ENCODE results near the gene PKM.

PKM gene

DNA sequence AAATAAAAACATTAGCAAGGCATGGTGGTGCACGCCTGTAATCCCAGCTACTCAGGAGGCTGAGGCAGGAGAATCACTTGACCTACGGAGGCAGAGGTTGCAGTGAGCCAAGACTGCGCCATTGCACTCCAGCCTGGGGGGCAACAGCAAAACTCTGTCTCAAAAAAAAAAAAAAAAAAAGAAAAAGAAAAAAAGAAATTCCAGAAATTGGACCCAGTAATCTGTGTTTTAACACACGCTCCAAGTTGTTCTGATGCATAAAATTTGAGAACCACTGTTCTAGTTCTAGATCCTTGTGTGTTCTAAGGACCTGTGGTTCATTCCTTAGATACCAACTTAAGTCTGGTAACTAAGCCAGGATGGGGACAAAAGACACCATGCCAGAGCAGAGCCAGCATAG lies 38.7 kb upstream of the PKM start:
- H3K36me3 ChIP-seq (replicated peaks; ENCODE audit: insufficient read depth, low read length) = peaks cover 12% of the 10 kb centered on the region; the same call in 1 of the 2 replicates
- no peaks in the 10 kb centered on the region for H3K9me3 ChIP-seq (replicated peaks; ENCODE audit: insufficient read depth, low read length)
- H3K79me2 ChIP-seq (ENCODE audit: low read length) = peaks cover 24% of the 10 kb centered on the region
- no peak overlapping the region for H3K9ac ChIP-seq (ENCODE audit: low read length)
- H3K27ac ChIP-seq (ENCODE audit: low read length) = no peak overlapping the region
- H3K4me2 ChIP-seq (ENCODE audit: low read depth, low read length) = no peak overlapping the region
- TF ChIP-seq EZH2 (optimal IDR thresholded peaks at IDR 0.05; ENCODE audit: low read depth, low read length) (no peak), EZH2phosphoT487 (IDR thresholded peaks at IDR 0.05; ENCODE audit: low read length) (no peak)
- TF ChIP-seq, protein P1, sequence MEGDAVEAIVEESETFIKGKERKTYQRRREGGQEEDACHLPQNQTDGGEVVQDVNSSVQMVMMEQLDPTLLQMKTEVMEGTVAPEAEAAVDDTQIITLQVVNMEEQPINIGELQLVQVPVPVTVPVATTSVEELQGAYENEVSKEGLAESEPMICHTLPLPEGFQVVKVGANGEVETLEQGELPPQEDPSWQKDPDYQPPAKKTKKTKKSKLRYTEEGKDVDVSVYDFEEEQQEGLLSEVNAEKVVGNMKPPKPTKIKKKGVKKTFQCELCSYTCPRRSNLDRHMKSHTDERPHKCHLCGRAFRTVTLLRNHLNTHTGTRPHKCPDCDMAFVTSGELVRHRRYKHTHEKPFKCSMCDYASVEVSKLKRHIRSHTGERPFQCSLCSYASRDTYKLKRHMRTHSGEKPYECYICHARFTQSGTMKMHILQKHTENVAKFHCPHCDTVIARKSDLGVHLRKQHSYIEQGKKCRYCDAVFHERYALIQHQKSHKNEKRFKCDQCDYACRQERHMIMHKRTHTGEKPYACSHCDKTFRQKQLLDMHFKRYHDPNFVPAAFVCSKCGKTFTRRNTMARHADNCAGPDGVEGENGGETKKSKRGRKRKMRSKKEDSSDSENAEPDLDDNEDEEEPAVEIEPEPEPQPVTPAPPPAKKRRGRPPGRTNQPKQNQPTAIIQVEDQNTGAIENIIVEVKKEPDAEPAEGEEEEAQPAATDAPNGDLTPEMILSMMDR (IDR thresholded peaks at IDR 0.05; ENCODE audit: low read length) = no peak
- H4K20me1 ChIP-seq (ENCODE audit: insufficient read depth, low read length) = no peaks in the 10 kb centered on the region
- H3F3A ChIP-seq (ENCODE audit: insufficient read depth, low read length) = peaks cover 4% of the 10 kb centered on the region; the same call in 1 of the 2 replicates
- no peaks in the 10 kb centered on the region for H3K27me3 ChIP-seq (replicated peaks; ENCODE audit: insufficient read depth, low read length)
- peaks cover 15% of the 10 kb centered on the region; the same call in 1 of the 2 replicates for H3K4me1 ChIP-seq (ENCODE audit: low read length)
- H2AFZ ChIP-seq (ENCODE audit: low read length) = no peak overlapping the region
- H3K9me2 ChIP-seq (replicated peaks; ENCODE audit: insufficient read depth, low read length) = no peaks in the 10 kb centered on the region
- H3K4me3 ChIP-seq (ENCODE audit: low read length) = no peak overlapping the region
- no peak for DNase-seq

DNA sequence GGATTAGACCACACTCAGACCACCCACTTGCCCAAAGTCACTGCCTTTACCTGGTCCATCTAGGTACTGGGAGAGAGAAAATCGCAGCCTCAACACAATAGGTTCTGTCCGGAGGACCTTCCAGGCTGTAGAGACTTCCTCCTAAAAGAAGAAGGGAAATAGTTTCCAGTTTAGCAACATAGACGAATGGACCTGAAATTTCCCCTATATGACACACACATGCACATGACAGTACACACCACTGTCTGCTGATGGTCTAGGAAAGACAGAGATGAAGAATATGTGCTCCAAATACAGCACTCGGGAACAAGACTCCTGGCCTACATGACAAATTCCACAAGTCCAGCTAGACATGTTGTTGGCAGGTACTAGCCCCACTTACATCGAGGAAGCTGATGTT lies 34.0 kb upstream of the PKM start:
- H3K4me2 ChIP-seq (ENCODE audit: low read depth, low read length) = no peak overlapping the region
- no peak overlapping the region for H2AFZ ChIP-seq (ENCODE audit: low read length)
- no peaks in the 10 kb centered on the region for H3F3A ChIP-seq (ENCODE audit: insufficient read depth, low read length)
- H3K27ac ChIP-seq (ENCODE audit: low read length) = no peak overlapping the region
- H3K27me3 ChIP-seq (replicated peaks; ENCODE audit: insufficient read depth, low read length) = no peaks in the 10 kb centered on the region
- no peak overlapping the region for H3K4me3 ChIP-seq (ENCODE audit: low read length)
- no peak overlapping the region for H3K9ac ChIP-seq (ENCODE audit: low read length)
- no peaks in the 10 kb centered on the region for H3K9me2 ChIP-seq (replicated peaks; ENCODE audit: insufficient read depth, low read length)
- H3K36me3 ChIP-seq (replicated peaks; ENCODE audit: insufficient read depth, low read length) = peaks cover 23% of the 10 kb centered on the region; the same call in 1 of the 2 replicates
- DNase-seq = no peak
- H4K20me1 ChIP-seq (ENCODE audit: insufficient read depth, low read length) = no peaks in the 10 kb centered on the region
- TF ChIP-seq EZH2 (optimal IDR thresholded peaks at IDR 0.05; ENCODE audit: low read depth, low read length) = no peak
- TF ChIP-seq EZH2phosphoT487 (IDR thresholded peaks at IDR 0.05; ENCODE audit: low read length) = no peak
- TF ChIP-seq, protein P1 (IDR thresholded peaks at IDR 0.05; ENCODE audit: low read length) = no peak
- H3K79me2 ChIP-seq (ENCODE audit: low read length) = peaks cover 3% of the 10 kb centered on the region
- H3K9me3 ChIP-seq (replicated peaks; ENCODE audit: insufficient read depth, low read length) = no peaks in the 10 kb centered on the region
- H3K4me1 ChIP-seq (ENCODE audit: low read length) = no peaks in the 10 kb centered on the region

DNA sequence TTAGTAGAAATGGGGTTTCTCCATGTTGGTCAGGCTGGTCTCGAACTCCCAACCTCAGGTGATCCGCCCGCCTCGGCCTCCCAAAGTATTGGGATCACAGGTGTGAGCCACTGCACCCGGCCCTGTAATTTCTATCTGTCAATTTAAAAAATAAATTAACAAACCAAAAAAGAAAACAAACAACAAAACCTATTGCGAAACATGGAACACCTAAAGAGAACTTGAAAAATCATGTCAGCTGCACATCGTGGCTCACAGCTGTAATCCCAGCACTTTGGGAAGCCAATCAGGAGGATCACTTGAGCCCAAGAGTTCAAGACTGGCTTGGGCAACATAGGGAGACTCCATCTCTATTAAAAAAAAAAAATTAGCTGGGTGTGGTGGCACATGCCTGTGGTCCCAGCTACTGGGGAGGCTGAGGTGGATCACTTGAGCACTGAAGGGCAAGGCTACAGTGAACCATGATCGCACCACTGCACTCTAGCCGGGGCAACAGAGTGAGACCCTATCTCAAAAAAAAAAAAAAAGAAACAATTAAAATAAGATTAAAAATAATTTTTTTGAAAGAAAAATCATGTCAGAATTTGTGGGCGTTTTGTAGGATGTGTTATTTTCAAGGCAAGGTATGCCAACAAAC lies 21.8 kb upstream of the PKM start:
- no peak overlapping the region for H3K9ac ChIP-seq (ENCODE audit: low read length)
- no peak overlapping the region for H3K27ac ChIP-seq (ENCODE audit: low read length)
- TF ChIP-seq EZH2phosphoT487 (IDR thresholded peaks at IDR 0.05; ENCODE audit: low read length) (no peak), EZH2 (optimal IDR thresholded peaks at IDR 0.05; ENCODE audit: low read depth, low read length) (no peak)
- TF ChIP-seq, protein P1 (IDR thresholded peaks at IDR 0.05; ENCODE audit: low read length) = no peak
- no peak overlapping the region for H3K4me3 ChIP-seq (ENCODE audit: low read length)
- H3K79me2 ChIP-seq (ENCODE audit: low read length) = no peaks in the 10 kb centered on the region
- H3F3A ChIP-seq (ENCODE audit: insufficient read depth, low read length) = no peaks in the 10 kb centered on the region
- H3K4me2 ChIP-seq (ENCODE audit: low read depth, low read length) = no peak overlapping the region
- H3K4me1 ChIP-seq (ENCODE audit: low read length) = no peaks in the 10 kb centered on the region
- DNase-seq = no peak
- H3K9me3 ChIP-seq (replicated peaks; ENCODE audit: insufficient read depth, low read length) = no peaks in the 10 kb centered on the region
- H2AFZ ChIP-seq (ENCODE audit: low read length) = no peak overlapping the region
- H4K20me1 ChIP-seq (ENCODE audit: insufficient read depth, low read length) = no peaks in the 10 kb centered on the region
- H3K9me2 ChIP-seq (replicated peaks; ENCODE audit: insufficient read depth, low read length) = no peaks in the 10 kb centered on the region
- no peaks in the 10 kb centered on the region for H3K27me3 ChIP-seq (replicated peaks; ENCODE audit: insufficient read depth, low read length)
- H3K36me3 ChIP-seq (replicated peaks; ENCODE audit: insufficient read depth, low read length) = peaks cover 5% of the 10 kb centered on the region; the same call in 1 of the 2 replicates

Data from MM.1S (cell line).